IMR-90 (cell line): ENCODE data around the gene CUX1.

ENCODE experiments used
- CEBPB ChIP-seq: IDR thresholded peaks from 2 replicates; pipeline ENCODE4 v1.6.1; 2012; ENCODE audit warnings: low read depth, low read length, improper control_type of control experiment
- CTCF ChIP-seq: conservative IDR thresholded peaks from 2 replicates; pipeline ENCODE4 v1.5.1; 2012; ENCODE audit warnings: mild to moderate bottlenecking, low read depth, low read length, improper control_type of control experiment
- ELK1 ChIP-seq: fragments of 150-350 bp; IDR thresholded peaks from 2 replicates; pipeline ENCODE4 v1.6.1; 2016; ENCODE audit warnings: low read depth, mild to moderate bottlenecking, low read length, moderate library complexity, borderline replicate concordance
- MAFK ChIP-seq: IDR thresholded peaks from 2 replicates; pipeline ENCODE4 v1.6.1; 2012; ENCODE audit warnings: low read depth, low read length, improper control_type of control experiment
- NFE2L2 ChIP-seq: fragments of 150-350 bp; IDR thresholded peaks from 2 replicates; pipeline ENCODE4 v1.6.1; 2016; ENCODE audit warnings: low read depth, mild to moderate bottlenecking, low read length
- POLR2A ChIP-seq: IDR thresholded peaks from 2 replicates; pipeline ENCODE4 v1.6.1; 2012; ENCODE audit warnings: mild to moderate bottlenecking, low read depth, low read length
- RAD21 ChIP-seq: IDR thresholded peaks from 2 replicates; pipeline ENCODE4 v1.6.1; 2012; ENCODE audit warnings: low read length, improper control_type of control experiment
- RCOR1 ChIP-seq: IDR thresholded peaks from 2 replicates; pipeline ENCODE4 v1.6.1; 2012; ENCODE audit warnings: mild to moderate bottlenecking, low read length, improper control_type of control experiment; ENCODE audit not compliant: insufficient replicate concordance
- RFX5 ChIP-seq: IDR thresholded peaks from 2 replicates; pipeline ENCODE4 v1.8.0; 2012; ENCODE audit warnings: low read depth, mild to moderate bottlenecking, low read length, moderate library complexity
- SMC3 ChIP-seq: fragments of 150-350 bp; IDR thresholded peaks from 2 replicates; pipeline ENCODE4 v1.6.1; 2016; ENCODE audit warnings: low read depth, mild to moderate bottlenecking, antibody characterized with exemption, low read length, moderate library complexity
- USF2 ChIP-seq: fragments of 150-350 bp; IDR thresholded peaks from 2 replicates; pipeline ENCODE4 v1.6.1; 2017; ENCODE audit warnings: mild to moderate bottlenecking, antibody characterized with exemption, low read length, low read depth

- no peak for TF ChIP-seq CTCF
- no peak for TF ChIP-seq POLR2A
- TF ChIP-seq MAFK, result no peak
- no peak for TF ChIP-seq CEBPB
- TF ChIP-seq RAD21, result no peak
- no peak for TF ChIP-seq SMC3
- no peak for TF ChIP-seq NFE2L2
- no peak for TF ChIP-seq USF2
- TF ChIP-seq RFX5, result no peak
- TF ChIP-seq RCOR1, result no peak
- no peak for TF ChIP-seq ELK1
These were observed 257.7 kb downstream of the CUX1 start for GRCh38 chr7:102075126-102075525.
